Activated CD4-positive, CD25-positive, alpha-beta regulatory T cell treated with anti-CD3 and anti-CD28 coated beads, Interleukin-2, amount 50 U/mL, for 72 hours (primary cell): ENCODE measurements around the gene FBXL12.
"Not testable (repeated sequence)": the region's sequence is repeated elsewhere in the genome, so short reads cannot be mapped to it uniquely, and the experiment has no call there.

Experiments used
- DNase-seq: peaks from one replicate; pipeline ENCODE4 v3.0.0; 2021

Gene FBXL12

GRCh38 chr19:9838324-9838723 is 19.4 kb upstream of the FBXL12 start:
- no peak for DNase-seq

GRCh38 chr19:9836021-9836420 is 17.1 kb upstream of the FBXL12 start:
- no peak for DNase-seq

GRCh38 chr19:9835507-9835949 is 16.6 kb upstream of the FBXL12 start:
- peak; percentile 49 for DNase-seq

- DNase-seq = peak; percentile 99
Observed at GRCh38 chr19:9834726-9835506, 16.0 kb upstream of the FBXL12 start, which contains the start of gene PIN1. PIN1 (plus strand) TSS chr19:9835318; CDS start chr19:9835345, 27 bp downstream.

- no peak for DNase-seq
Observed at GRCh38 chr19:9834307-9834725, 15.4 kb upstream of the FBXL12 start.

- no peak for DNase-seq
Observed at GRCh38 chr19:9828551-9829063, 9.7 kb upstream of the FBXL12 start.

GRCh38 chr19:9827289-9828238 is 8.7 kb upstream of the FBXL12 start, which contains the start of gene UBL5:
UBL5 (plus strand) TSS chr19:9827918; CDS start chr19:9828338, 420 bp downstream.
- DNase-seq = peak; percentile 86

GRCh38 chr19:9823816-9824215 is 4.9 kb upstream of the FBXL12 start:
- no peak for DNase-seq

- DNase-seq = not testable (repeated sequence)
Observed at GRCh38 chr19:9820034-9820433, 1.2 kb upstream of the FBXL12 start.

- no peak for DNase-seq
Observed at GRCh38 chr19:9819596-9819909, 674 bp upstream of the FBXL12 start.

- DNase-seq = no peak
Observed at GRCh38 chr19:9818175-9818733, 625 bp downstream of the FBXL12 start.

- no peak for DNase-seq
Observed at GRCh38 chr19:9811139-9811538, 7.7 kb downstream of the FBXL12 start.

GRCh38 chr19:9808855-9809824 is 9.7 kb downstream of the FBXL12 start:
- DNase-seq = no peak

- no peak for DNase-seq
Observed at GRCh38 chr19:9806803-9807202, 12.1 kb downstream of the FBXL12 start.

- DNase-seq = no peak
Observed at GRCh38 chr19:9801976-9802375, 16.9 kb downstream of the FBXL12 start.

GRCh38 chr19:9799162-9799561 is 19.7 kb downstream of the FBXL12 start:
- no peak for DNase-seq

- no peak for DNase-seq
Observed at GRCh38 chr19:9797871-9798270, 21.0 kb downstream of the FBXL12 start.

GRCh38 chr19:9796113-9796773 is 22.6 kb downstream of the FBXL12 start:
- peak; percentile 74 for DNase-seq

GRCh38 chr19:9793071-9793591 is 25.7 kb downstream of the FBXL12 start:
- no peak for DNase-seq

GRCh38 chr19:9792206-9793070 is 26.4 kb downstream of the FBXL12 start:
- peak; percentile 85 for DNase-seq
